ENCODE data around the gene GPR107.

GPR107 gene

GRCh38 chr9:130188860-130189481 is 135.3 kb downstream of the GPR107 start:
- DNase-seq, result no peak
